ENCODE measurements around the gene PDCD6IP. TPM values are rescaled to one million over a fixed set of nuclear protein-coding genes. Genes with fewer than 3 reads are reported as not detected.

PDCD6IP gene
- total and polyA plus RNA-seq, 12 donors: 38.2 to 246 (median 116) TPM

- intact Hi-C loops (cut with DNase I): no loop called here
- DNase-seq: no peak
- TF ChIP-seq CTCF (IDR thresholded peaks at IDR 0.05): no peak
- TF ChIP-seq POLR2A (IDR thresholded peaks at IDR 0.05): no peak
- Histone ChIP-seq H3K36me3 (replicated peaks in 1 of 2) (peaks cover 0 to 44% of the 10 kb centered on the region in 2 donors), H3K9me3 (replicated peaks in 1 of 3) (no peaks in the 10 kb centered on the region), H3K27ac (no peak overlapping the region), H3K27me3 (no peaks in the 10 kb centered on the region), H3K4me1 (replicated peaks in 1 of 2) (peaks cover 0 to 6% of the 10 kb centered on the region in 2 donors), H3K4me3 (no peak overlapping the region)
- 91 to 100% (median 99%) methylated on average over 1 of the region's 1 CpG for WGBS, 4 donors
Observed at GRCh38 chr3:33826688-33827087, 28.3 kb downstream of the PDCD6IP start.

- no peak for DNase-seq
- Histone ChIP-seq H3K4me3 (no peak overlapping the region), H3K4me1 (replicated peaks in 1 of 2) (peaks cover 0 to 6% of the 10 kb centered on the region in 2 donors), H3K27me3 (no peaks in the 10 kb centered on the region), H3K36me3 (replicated peaks in 1 of 2) (peaks cover 0 to 20% of the 10 kb centered on the region in 2 donors), H3K9me3 (replicated peaks in 1 of 3) (no peaks in the 10 kb centered on the region), H3K27ac (no peak overlapping the region)
- TF ChIP-seq POLR2A (IDR thresholded peaks at IDR 0.05) (no peak), CTCF (IDR thresholded peaks at IDR 0.05) (no peak)
- intact Hi-C loops (cut with DNase I): no loop called here
- 90 to 98% (median 92%) methylated on average over 2 of the region's 2 CpGs for WGBS, 4 donors
Observed at GRCh38 chr3:33829720-33830119, 31.3 kb downstream of the PDCD6IP start.

GRCh38 chr3:33831053-33831452 lies 32.6 kb downstream of the PDCD6IP start:
- DNase-seq: no peak
- no peaks in the 10 kb centered on the region for H3K9me3 ChIP-seq (replicated peaks in 1 of 3)
- H3K27me3 ChIP-seq: no peaks in the 10 kb centered on the region
- peaks cover 0 to 6% of the 10 kb centered on the region in 2 donors for H3K4me1 ChIP-seq (replicated peaks in 1 of 2)
- no peak overlapping the region for H3K27ac ChIP-seq
- no peak overlapping the region for H3K4me3 ChIP-seq
- peaks cover 0 to 14% of the 10 kb centered on the region in 2 donors for H3K36me3 ChIP-seq (replicated peaks in 1 of 2)
- intact Hi-C loops (cut with DNase I): no loop called here
- TF ChIP-seq POLR2A (IDR thresholded peaks at IDR 0.05) (no peak), CTCF (IDR thresholded peaks at IDR 0.05) (no peak)

GRCh38 chr3:33833408-33834095 lies 35.1 kb downstream of the PDCD6IP start:
- DNase-seq: no peak
- H3K27ac ChIP-seq: no peak overlapping the region
- H3K4me1 ChIP-seq (replicated peaks in 1 of 2): no peaks in the 10 kb centered on the region
- TF ChIP-seq POLR2A (IDR thresholded peaks at IDR 0.05) (no peak), CTCF (IDR thresholded peaks at IDR 0.05) (no peak)
- H3K36me3 ChIP-seq (replicated peaks in 1 of 2): peaks cover 0 to 11% of the 10 kb centered on the region in 2 donors
- intact Hi-C loops (cut with DNase I): no loop called here
- H3K4me3 ChIP-seq: no peak overlapping the region
- no peaks in the 10 kb centered on the region for H3K9me3 ChIP-seq (replicated peaks in 1 of 3)
- 96 to 100% (median 97%) methylated on average over 1 of the region's 1 CpG for WGBS, 4 donors
- H3K27me3 ChIP-seq: no peaks in the 10 kb centered on the region

All from adrenal gland (tissue), 12 donors.